Vagina (tissue), 2 donors: ENCODE data around the gene ITPK1.

Source experiments
- POLR2A ChIP-seq, 2 donors: fragments of 450-650 bp; IDR thresholded peaks; one replicate each; pipeline ENCODE4 v1.6.1; 2017; ENCODE audit warnings: antibody characterized with exemption in 2 of 2, mild to moderate bottlenecking in 2 of 2, moderate library complexity in 2 of 2
- TF ChIP-seq, protein P1 (sequence below), 3 experiments: fragments of 450-650 bp in 2 of 3; fragments of 200-600 bp in 1 of 3; sonication (generic) in 1 of 3; IDR thresholded peaks; one replicate each; pipeline ENCODE4 v1.5.1; 2017 to 2019; ENCODE audit warnings: antibody characterized with exemption in 3 of 3, mild to moderate bottlenecking in 2 of 3, moderate library complexity in 2 of 3

DNA sequence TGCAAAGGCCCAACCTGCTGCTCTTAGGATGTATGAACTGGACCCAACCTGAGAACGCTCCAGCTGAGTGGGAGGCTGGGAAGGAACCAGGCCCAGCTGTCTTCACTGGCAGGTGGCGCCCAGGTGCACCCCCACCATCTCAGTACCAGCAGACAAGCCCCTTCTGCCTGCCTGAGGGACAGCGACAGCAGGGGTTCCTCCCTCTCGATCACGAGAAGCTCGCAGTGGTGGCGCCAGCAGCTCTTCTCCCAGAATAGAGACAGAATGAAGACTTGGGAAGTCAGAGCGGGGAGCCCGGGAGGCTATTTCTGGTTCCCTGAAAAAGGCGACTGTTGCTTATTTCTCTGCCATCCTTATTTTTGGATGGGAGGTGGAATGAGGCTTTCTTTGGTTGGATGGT lies 146.3 kb downstream of the ITPK1 start:
- TF ChIP-seq, protein P1, sequence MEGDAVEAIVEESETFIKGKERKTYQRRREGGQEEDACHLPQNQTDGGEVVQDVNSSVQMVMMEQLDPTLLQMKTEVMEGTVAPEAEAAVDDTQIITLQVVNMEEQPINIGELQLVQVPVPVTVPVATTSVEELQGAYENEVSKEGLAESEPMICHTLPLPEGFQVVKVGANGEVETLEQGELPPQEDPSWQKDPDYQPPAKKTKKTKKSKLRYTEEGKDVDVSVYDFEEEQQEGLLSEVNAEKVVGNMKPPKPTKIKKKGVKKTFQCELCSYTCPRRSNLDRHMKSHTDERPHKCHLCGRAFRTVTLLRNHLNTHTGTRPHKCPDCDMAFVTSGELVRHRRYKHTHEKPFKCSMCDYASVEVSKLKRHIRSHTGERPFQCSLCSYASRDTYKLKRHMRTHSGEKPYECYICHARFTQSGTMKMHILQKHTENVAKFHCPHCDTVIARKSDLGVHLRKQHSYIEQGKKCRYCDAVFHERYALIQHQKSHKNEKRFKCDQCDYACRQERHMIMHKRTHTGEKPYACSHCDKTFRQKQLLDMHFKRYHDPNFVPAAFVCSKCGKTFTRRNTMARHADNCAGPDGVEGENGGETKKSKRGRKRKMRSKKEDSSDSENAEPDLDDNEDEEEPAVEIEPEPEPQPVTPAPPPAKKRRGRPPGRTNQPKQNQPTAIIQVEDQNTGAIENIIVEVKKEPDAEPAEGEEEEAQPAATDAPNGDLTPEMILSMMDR (IDR thresholded peaks at IDR 0.05), result no peak
- TF ChIP-seq POLR2A (IDR thresholded peaks at IDR 0.05), result no peak
